Esophagus muscularis mucosa (tissue), 4 donors: Measurements from ENCODE around the gene CRX.
A peak's percentile ranks its signal among the peaks of the same experiment; 100 is the strongest.

ENCODE experiments used
- EP300 ChIP-seq: sonication (generic); formaldehyde crosslinking; IDR thresholded peaks from one replicate; pipeline ENCODE4 v1.6.1; 2017; ENCODE audit warnings: antibody characterized with exemption
- POLR2A ChIP-seq: fragments of 450-650 bp; IDR thresholded peaks from one replicate; pipeline ENCODE4 v1.6.1; 2017; ENCODE audit warnings: antibody characterized with exemption, moderate library complexity, mild to moderate bottlenecking, low read depth
- POLR2AphosphoS5 ChIP-seq, 2 donors: sonication (generic); formaldehyde crosslinking; IDR thresholded peaks; one replicate each; pipeline ENCODE4 v1.6.1; 2017; ENCODE audit warnings: antibody characterized with exemption in 2 of 2
- TF ChIP-seq, protein P1 (sequence below), 3 experiments: fragments of 200-600 bp in 2 of 3; fragments of 450-650 bp in 1 of 3; sonication (generic) in 2 of 3; IDR thresholded peaks; one replicate each; pipeline ENCODE4 v1.5.1; 2017 to 2019; ENCODE audit warnings: antibody characterized with exemption in 3 of 3, mild to moderate bottlenecking in 2 of 3, moderate library complexity in 1 of 3

DNA sequence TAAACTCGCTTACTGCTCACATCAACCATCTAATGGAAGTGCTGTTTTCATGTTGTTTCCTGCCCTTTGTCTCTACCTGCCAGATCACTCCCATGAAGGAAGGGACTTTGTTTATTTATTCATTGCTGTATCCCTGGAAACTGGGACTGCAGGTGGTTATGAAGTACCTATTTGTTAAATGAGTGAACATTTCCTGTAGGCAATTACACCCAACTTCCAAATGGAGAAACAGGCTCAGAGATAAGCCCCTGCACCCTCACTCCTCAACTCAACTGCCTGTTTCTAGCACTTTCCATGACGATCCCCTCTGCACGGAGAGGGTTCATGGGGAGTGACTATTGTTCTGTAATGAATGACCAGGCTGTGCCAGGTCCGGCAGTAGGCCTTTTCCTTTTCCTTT lies 45.2 kb upstream of the CRX start:
- TF ChIP-seq, protein P1, sequence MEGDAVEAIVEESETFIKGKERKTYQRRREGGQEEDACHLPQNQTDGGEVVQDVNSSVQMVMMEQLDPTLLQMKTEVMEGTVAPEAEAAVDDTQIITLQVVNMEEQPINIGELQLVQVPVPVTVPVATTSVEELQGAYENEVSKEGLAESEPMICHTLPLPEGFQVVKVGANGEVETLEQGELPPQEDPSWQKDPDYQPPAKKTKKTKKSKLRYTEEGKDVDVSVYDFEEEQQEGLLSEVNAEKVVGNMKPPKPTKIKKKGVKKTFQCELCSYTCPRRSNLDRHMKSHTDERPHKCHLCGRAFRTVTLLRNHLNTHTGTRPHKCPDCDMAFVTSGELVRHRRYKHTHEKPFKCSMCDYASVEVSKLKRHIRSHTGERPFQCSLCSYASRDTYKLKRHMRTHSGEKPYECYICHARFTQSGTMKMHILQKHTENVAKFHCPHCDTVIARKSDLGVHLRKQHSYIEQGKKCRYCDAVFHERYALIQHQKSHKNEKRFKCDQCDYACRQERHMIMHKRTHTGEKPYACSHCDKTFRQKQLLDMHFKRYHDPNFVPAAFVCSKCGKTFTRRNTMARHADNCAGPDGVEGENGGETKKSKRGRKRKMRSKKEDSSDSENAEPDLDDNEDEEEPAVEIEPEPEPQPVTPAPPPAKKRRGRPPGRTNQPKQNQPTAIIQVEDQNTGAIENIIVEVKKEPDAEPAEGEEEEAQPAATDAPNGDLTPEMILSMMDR (IDR thresholded peaks at IDR 0.05): no peak
- peak in 1 of 2 donors; percentile 38 for TF ChIP-seq POLR2AphosphoS5 (IDR thresholded peaks at IDR 0.05)
- no peak for TF ChIP-seq POLR2A
- no peak for TF ChIP-seq EP300
